Stomach smooth muscle (tissue), 2 donors: Measurements from ENCODE around the gene SEMA5B.

Experiments
- H3K27ac ChIP-seq: one replicate; pipeline ENCODE4 v1.7.0; 2013; ENCODE audit warnings: mild to moderate bottlenecking, low read length, inconsistent platforms
- H3K27me3 ChIP-seq, 2 donors: one replicate each; pipeline ENCODE4 v1.7.0; 2013; ENCODE audit warnings: low read length in 2 of 2; ENCODE audit not compliant: insufficient read depth in 2 of 2, control insufficient read depth in 1 of 2
- H3K36me3 ChIP-seq, 2 donors: one replicate each; pipeline ENCODE4 v1.7.0; 2013; ENCODE audit warnings: low read length in 2 of 2; ENCODE audit not compliant: control insufficient read depth in 2 of 2, insufficient read depth in 2 of 2
- H3K4me1 ChIP-seq: one replicate; pipeline ENCODE4 v1.7.0; 2013; ENCODE audit warnings: low read length; ENCODE audit not compliant: control insufficient read depth, insufficient read depth
- H3K4me3 ChIP-seq, 2 donors: one replicate each; pipeline ENCODE4 v1.7.0; 2013; ENCODE audit warnings: low read length in 2 of 2
- H3K9ac ChIP-seq, 2 donors: one replicate each; pipeline ENCODE4 v1.7.0; 2013; ENCODE audit warnings: low read length in 2 of 2, mild to moderate bottlenecking in 1 of 2
- H3K9me3 ChIP-seq, 2 donors: one replicate each; pipeline ENCODE4 v1.7.0; 2013; ENCODE audit warnings: low read length in 2 of 2; ENCODE audit not compliant: control insufficient read depth in 2 of 2
- donor health status: healthy.
- donor health status: Pancreatic carcinoma.

Gene SEMA5B

GRCh38 chr3:123054931-123055330, 27.4 kb upstream of the SEMA5B start:
- H3K9me3 ChIP-seq, result no peaks in the 10 kb centered on the region
- H3K9ac ChIP-seq, result no peak overlapping the region
- no peak overlapping the region for H3K4me3 ChIP-seq
- H3K27ac ChIP-seq, result no peak overlapping the region
- no peaks in the 10 kb centered on the region for H3K4me1 ChIP-seq
- peaks cover 0 to 4% of the 10 kb centered on the region in 2 donors for H3K27me3 ChIP-seq
- no peaks in the 10 kb centered on the region for H3K36me3 ChIP-seq

GRCh38 chr3:123054109-123054778, 26.7 kb upstream of the SEMA5B start:
- Histone ChIP-seq H3K27ac (no peak overlapping the region), H3K9me3 (no peaks in the 10 kb centered on the region), H3K4me3 (no peak overlapping the region), H3K9ac (no peak overlapping the region), H3K4me1 (no peaks in the 10 kb centered on the region), H3K36me3 (no peaks in the 10 kb centered on the region), H3K27me3 (peaks cover 0 to 4% of the 10 kb centered on the region in 2 donors)

GRCh38 chr3:123053107-123053506, 25.5 kb upstream of the SEMA5B start:
- H3K4me3 ChIP-seq, result no peak overlapping the region
- H3K9me3 ChIP-seq, result no peaks in the 10 kb centered on the region
- H3K27ac ChIP-seq, result no peak overlapping the region
- no peaks in the 10 kb centered on the region for H3K4me1 ChIP-seq
- no peak overlapping the region for H3K9ac ChIP-seq
- peaks cover 0 to 4% of the 10 kb centered on the region in 2 donors for H3K27me3 ChIP-seq
- no peaks in the 10 kb centered on the region for H3K36me3 ChIP-seq

- H3K9ac ChIP-seq, result no peak overlapping the region
- no peaks in the 10 kb centered on the region for H3K36me3 ChIP-seq
- H3K4me1 ChIP-seq, result no peaks in the 10 kb centered on the region
- no peak overlapping the region for H3K27ac ChIP-seq
- H3K9me3 ChIP-seq, result no peaks in the 10 kb centered on the region
- no peak overlapping the region for H3K4me3 ChIP-seq
- peaks cover 0 to 6% of the 10 kb centered on the region in 2 donors for H3K27me3 ChIP-seq
Observed at GRCh38 chr3:123050666-123051065, 23.1 kb upstream of the SEMA5B start.

GRCh38 chr3:123048480-123049237, 21.1 kb upstream of the SEMA5B start:
- H3K27ac ChIP-seq, result no peak overlapping the region

GRCh38 chr3:123047062-123047319, 19.4 kb upstream of the SEMA5B start:
- Histone ChIP-seq H3K9ac (no peak overlapping the region), H3K4me1 (no peaks in the 10 kb centered on the region), H3K4me3 (no peak overlapping the region), H3K27ac (no peak overlapping the region), H3K9me3 (no peaks in the 10 kb centered on the region), H3K36me3 (no peaks in the 10 kb centered on the region), H3K27me3 (peaks cover 0 to 6% of the 10 kb centered on the region in 2 donors)

More at GRCh38 chr3:123048480-123049237, 21.1 kb upstream of the SEMA5B start:
- H3K4me3 ChIP-seq, result no peak overlapping the region
- H3K9me3 ChIP-seq, result no peaks in the 10 kb centered on the region
- no peak overlapping the region for H3K9ac ChIP-seq
- H3K4me1 ChIP-seq, result no peaks in the 10 kb centered on the region
- H3K27me3 ChIP-seq, result peaks cover 0 to 6% of the 10 kb centered on the region in 2 donors
- H3K36me3 ChIP-seq, result no peaks in the 10 kb centered on the region

GRCh38 chr3:123046262-123047061, 18.9 kb upstream of the SEMA5B start:
- Histone ChIP-seq H3K9ac (no peak overlapping the region), H3K36me3 (no peaks in the 10 kb centered on the region), H3K27ac (no peak overlapping the region)

GRCh38 chr3:123044981-123045763, 17.6 kb upstream of the SEMA5B start:
- peaks cover 0 to 2% of the 10 kb centered on the region in 2 donors for H3K27me3 ChIP-seq
- H3K36me3 ChIP-seq, result no peaks in the 10 kb centered on the region
- no peaks in the 10 kb centered on the region for H3K4me1 ChIP-seq
- H3K27ac ChIP-seq, result no peak overlapping the region
- H3K9ac ChIP-seq, result no peak overlapping the region
- no peak overlapping the region for H3K4me3 ChIP-seq
- no peaks in the 10 kb centered on the region for H3K9me3 ChIP-seq

More at GRCh38 chr3:123046262-123047061, 18.9 kb upstream of the SEMA5B start:
- Histone ChIP-seq H3K4me1 (no peaks in the 10 kb centered on the region), H3K4me3 (no peak overlapping the region), H3K27me3 (peaks cover 0 to 6% of the 10 kb centered on the region in 2 donors), H3K9me3 (no peaks in the 10 kb centered on the region)

- H3K27ac ChIP-seq, result no peak overlapping the region
- no peak overlapping the region for H3K4me3 ChIP-seq
- H3K4me1 ChIP-seq, result no peaks in the 10 kb centered on the region
- H3K9ac ChIP-seq, result no peak overlapping the region
- H3K36me3 ChIP-seq, result no peaks in the 10 kb centered on the region
- peaks cover 0 to 6% of the 10 kb centered on the region in 2 donors for H3K27me3 ChIP-seq
- no peaks in the 10 kb centered on the region for H3K9me3 ChIP-seq
Observed at GRCh38 chr3:123042413-123042812, 14.8 kb upstream of the SEMA5B start.

GRCh38 chr3:123039178-123039577, 11.6 kb upstream of the SEMA5B start:
- Histone ChIP-seq H3K9me3 (no peaks in the 10 kb centered on the region), H3K36me3 (no peaks in the 10 kb centered on the region), H3K4me1 (no peaks in the 10 kb centered on the region), H3K27me3 (peaks cover 6 to 7% of the 10 kb centered on the region in 2 donors), H3K4me3 (no peak overlapping the region), H3K27ac (no peak overlapping the region), H3K9ac (no peak overlapping the region)
